Umbilical cord (tissue), 2 donors: ENCODE measurements around the gene XYLT1. TPM values are rescaled to one million over a fixed set of nuclear protein-coding genes. Genes with fewer than 3 reads are reported as not detected.
"Not testable (repeated sequence)": the region's sequence is repeated elsewhere in the genome, so short reads cannot be mapped to it uniquely, and the experiment has no call there.

Experiments
- DNase-seq: peaks from one replicate; pipeline ENCODE4 v3.0.0-alpha.2; 2015; ENCODE audit warnings: low spot score
- total RNA-seq: library from RNA; depleted of rRNA; stranded (reverse); fragments of >200 nt; gene quantifications from one replicate; pipeline ENCODE4 v1.2.3, GENCODE V29; 2014; ENCODE audit warnings: low replicate concordance; ENCODE audit not compliant: insufficient read depth

Gene XYLT1
- total RNA-seq, 1 donor from 2014 or later: 61.2 TPM

GRCh38 chr16:17338244-17338643, 132.5 kb downstream of the XYLT1 start:
- no peak for DNase-seq

- no peak for DNase-seq
These were observed 134.2 kb downstream of the XYLT1 start for GRCh38 chr16:17336530-17336900.

- no peak for DNase-seq
These were observed 134.8 kb downstream of the XYLT1 start for GRCh38 chr16:17335826-17336529.

DNA sequence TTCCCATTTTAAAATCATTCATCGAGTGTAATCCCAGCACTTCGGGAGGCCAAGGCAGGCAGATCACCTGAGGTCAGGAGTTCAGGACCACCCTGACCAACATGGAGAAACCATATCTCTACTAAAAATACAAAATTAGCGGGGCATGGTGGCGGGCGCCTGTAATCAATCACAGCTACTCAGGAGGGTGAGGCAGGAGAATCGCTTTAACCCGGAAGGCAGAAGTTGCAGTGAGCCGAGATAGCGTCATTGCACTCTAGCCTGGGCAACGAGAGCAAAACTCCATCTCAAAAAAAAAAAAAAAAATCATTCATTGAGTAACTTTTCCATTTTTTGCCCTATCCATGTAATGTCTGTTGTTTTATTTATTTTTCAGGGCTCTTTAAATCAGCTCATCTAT, 135.4 kb downstream of the XYLT1 start:
- DNase-seq: not testable (repeated sequence)

GRCh38 chr16:17334096-17334495, 136.7 kb downstream of the XYLT1 start:
- DNase-seq: no peak

GRCh38 chr16:17333229-17333628, 137.5 kb downstream of the XYLT1 start:
- no peak for DNase-seq

DNA sequence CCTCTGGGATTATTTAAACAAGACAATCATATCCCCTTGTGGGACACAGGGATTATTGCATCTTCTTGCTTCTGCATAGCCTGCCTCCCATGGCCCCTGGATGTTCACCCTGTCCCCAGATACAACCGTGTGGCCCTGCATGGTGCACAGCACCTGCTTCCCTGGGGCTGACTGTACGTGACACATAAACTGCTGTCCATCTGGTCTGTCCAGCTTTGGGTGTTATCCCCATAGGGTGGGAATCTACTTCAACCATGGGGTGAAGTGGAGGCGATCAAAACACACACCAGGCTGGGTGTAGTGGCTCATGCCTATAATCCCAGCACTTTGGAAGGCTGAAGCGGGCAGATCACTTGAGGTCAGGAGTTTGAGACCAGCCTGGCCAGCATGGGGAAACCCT, 138.8 kb downstream of the XYLT1 start:
- DNase-seq: no peak

- no peak for DNase-seq
These were observed 139.6 kb downstream of the XYLT1 start for GRCh38 chr16:17331071-17331607.

- DNase-seq: no peak
These were observed 140.7 kb downstream of the XYLT1 start for GRCh38 chr16:17330044-17330443.

- peak; percentile 81 for DNase-seq
These were observed 141.4 kb downstream of the XYLT1 start for GRCh38 chr16:17329391-17329790.

GRCh38 chr16:17328932-17329331, 141.8 kb downstream of the XYLT1 start:
- peak; percentile 98 for DNase-seq

DNA sequence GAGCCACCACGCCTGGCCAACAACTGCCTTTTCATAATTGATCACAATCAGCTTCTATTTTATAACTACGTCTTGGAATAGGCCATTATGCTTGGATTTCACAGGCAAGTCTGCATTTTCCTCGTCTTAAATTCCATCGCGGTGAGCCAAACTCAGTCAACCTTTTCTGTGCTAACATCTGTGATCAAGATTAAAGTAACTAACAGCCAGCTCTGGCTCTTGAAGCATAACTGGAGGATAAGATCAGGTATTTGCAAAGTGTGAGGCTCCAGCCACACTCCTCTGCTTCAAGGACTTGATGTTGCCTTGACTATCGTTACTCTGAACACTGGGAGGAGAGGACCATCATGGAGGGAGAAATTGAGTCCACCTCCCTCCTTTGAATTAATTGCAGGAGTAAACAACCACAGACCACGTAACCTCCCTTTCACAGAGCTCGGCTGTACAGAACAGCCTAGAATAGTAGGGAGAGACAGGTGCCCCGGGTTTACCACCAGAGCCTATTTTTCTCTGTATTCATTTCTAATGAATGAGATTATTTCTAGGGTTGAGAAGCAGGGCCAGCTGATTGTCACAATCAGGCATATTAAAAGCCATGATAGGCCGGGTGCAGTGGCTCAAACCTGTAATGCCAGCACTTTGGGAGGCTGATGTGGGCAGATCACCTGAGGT, 143.0 kb downstream of the XYLT1 start:
- no peak for DNase-seq

GRCh38 chr16:17325476-17326143, 145.2 kb downstream of the XYLT1 start:
- no peak for DNase-seq

GRCh38 chr16:17324451-17324850, 146.3 kb downstream of the XYLT1 start:
- DNase-seq: no peak

- DNase-seq: no peak
These were observed 147.6 kb downstream of the XYLT1 start for GRCh38 chr16:17323171-17323570.

- no peak for DNase-seq
These were observed 148.9 kb downstream of the XYLT1 start for GRCh38 chr16:17321824-17322223.

DNA sequence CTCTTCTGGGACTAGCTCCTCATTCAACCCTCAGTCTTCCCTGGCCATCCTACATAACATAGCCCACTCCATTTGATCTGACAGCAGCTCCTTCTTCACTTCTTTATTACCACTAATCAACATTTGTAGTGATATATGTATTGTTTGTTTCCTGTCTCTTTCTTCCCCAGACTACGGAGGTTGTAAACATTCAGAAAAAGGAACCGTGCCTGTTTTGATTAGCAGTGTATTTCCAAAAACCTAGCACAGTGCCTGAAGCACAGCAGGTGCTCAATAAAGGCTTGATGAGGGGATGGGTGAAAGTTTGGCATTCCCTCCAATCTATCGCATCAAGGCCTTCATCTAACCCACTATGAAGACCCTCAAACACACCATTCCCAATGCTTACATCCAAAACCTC, 150.8 kb downstream of the XYLT1 start:
- no peak for DNase-seq

- no peak for DNase-seq
These were observed 152.5 kb downstream of the XYLT1 start for GRCh38 chr16:17318238-17318637.

GRCh38 chr16:17316005-17316404, 154.8 kb downstream of the XYLT1 start:
- DNase-seq: no peak

GRCh38 chr16:17313793-17314547, 156.8 kb downstream of the XYLT1 start:
- no peak for DNase-seq

GRCh38 chr16:17313085-17313611, 157.6 kb downstream of the XYLT1 start:
- DNase-seq: peak; percentile 92
